GM18526 (cell line): ENCODE data around the gene RBMS3.

Experiments
- POLR2A ChIP-seq: IDR thresholded peaks from 3 replicates; pipeline ENCODE4 v1.6.1; 2011; ENCODE audit not compliant: insufficient read length; ENCODE audit errors: extremely low read depth

The RBMS3 gene

GRCh38 chr3:29525254-29525881 is 244.5 kb downstream of the RBMS3 start:
- TF ChIP-seq POLR2A: no peak

GRCh38 chr3:29527246-29527645 is 246.4 kb downstream of the RBMS3 start:
- no peak for TF ChIP-seq POLR2A

- TF ChIP-seq POLR2A: no peak
Observed at GRCh38 chr3:29531644-29532043, 250.8 kb downstream of the RBMS3 start.

GRCh38 chr3:29532473-29532872 is 251.6 kb downstream of the RBMS3 start:
- no peak for TF ChIP-seq POLR2A

GRCh38 chr3:29534006-29534405 is 253.1 kb downstream of the RBMS3 start:
- TF ChIP-seq POLR2A: no peak

- TF ChIP-seq POLR2A: no peak
Observed at GRCh38 chr3:29536016-29536758, 255.3 kb downstream of the RBMS3 start.

- no peak for TF ChIP-seq POLR2A
Observed at GRCh38 chr3:29537889-29538609, 257.2 kb downstream of the RBMS3 start.

GRCh38 chr3:29538610-29538958 is 257.7 kb downstream of the RBMS3 start:
- no peak for TF ChIP-seq POLR2A

GRCh38 chr3:29540544-29540943 is 259.7 kb downstream of the RBMS3 start:
- TF ChIP-seq POLR2A: no peak

GRCh38 chr3:29544701-29545363 is 264.0 kb downstream of the RBMS3 start:
- no peak for TF ChIP-seq POLR2A

GRCh38 chr3:29545615-29546014 is 264.7 kb downstream of the RBMS3 start:
- no peak for TF ChIP-seq POLR2A

GRCh38 chr3:29552051-29552450 is 271.2 kb downstream of the RBMS3 start:
- TF ChIP-seq POLR2A: no peak

GRCh38 chr3:29554566-29554965 is 273.7 kb downstream of the RBMS3 start:
- TF ChIP-seq POLR2A: no peak

- TF ChIP-seq POLR2A: no peak
Observed at GRCh38 chr3:29555590-29555989, 274.7 kb downstream of the RBMS3 start.

GRCh38 chr3:29557186-29557585 is 276.3 kb downstream of the RBMS3 start:
- no peak for TF ChIP-seq POLR2A

GRCh38 chr3:29557825-29558224 is 277.0 kb downstream of the RBMS3 start:
- TF ChIP-seq POLR2A: no peak
